GM10248 (cell line): ENCODE data around the gene KLHL6.

Source experiments
- CTCF ChIA-PET: fragments of 300-600 bp; sonication (Branson Sonifier 250); formaldehyde crosslinking; extraction: SDS; loops from one replicate; lab custom pipeline; 2021; ENCODE audit warnings: antibody characterized with exemption; lab: Yijun Ruan, JAX
- POLR2A ChIA-PET: fragments of 350-650 bp; sonication (Branson Sonifier 250); formaldehyde crosslinking; extraction: SDS; loops from one replicate; lab custom pipeline; 2020; ENCODE audit warnings: antibody characterized with exemption; lab: Yijun Ruan, JAX
- DNase-seq: peaks from one replicate; pipeline ENCODE4 v3.0.0; 2012; ENCODE audit errors: extremely low spot score
- CTCF ChIP-seq: IDR thresholded peaks from 2 replicates; pipeline ENCODE4 v1.5.1; 2012; ENCODE audit warnings: mild to moderate bottlenecking, low read depth; ENCODE audit errors: extremely low read depth, missing control alignments, control extremely low read depth

KLHL6 gene

DNA sequence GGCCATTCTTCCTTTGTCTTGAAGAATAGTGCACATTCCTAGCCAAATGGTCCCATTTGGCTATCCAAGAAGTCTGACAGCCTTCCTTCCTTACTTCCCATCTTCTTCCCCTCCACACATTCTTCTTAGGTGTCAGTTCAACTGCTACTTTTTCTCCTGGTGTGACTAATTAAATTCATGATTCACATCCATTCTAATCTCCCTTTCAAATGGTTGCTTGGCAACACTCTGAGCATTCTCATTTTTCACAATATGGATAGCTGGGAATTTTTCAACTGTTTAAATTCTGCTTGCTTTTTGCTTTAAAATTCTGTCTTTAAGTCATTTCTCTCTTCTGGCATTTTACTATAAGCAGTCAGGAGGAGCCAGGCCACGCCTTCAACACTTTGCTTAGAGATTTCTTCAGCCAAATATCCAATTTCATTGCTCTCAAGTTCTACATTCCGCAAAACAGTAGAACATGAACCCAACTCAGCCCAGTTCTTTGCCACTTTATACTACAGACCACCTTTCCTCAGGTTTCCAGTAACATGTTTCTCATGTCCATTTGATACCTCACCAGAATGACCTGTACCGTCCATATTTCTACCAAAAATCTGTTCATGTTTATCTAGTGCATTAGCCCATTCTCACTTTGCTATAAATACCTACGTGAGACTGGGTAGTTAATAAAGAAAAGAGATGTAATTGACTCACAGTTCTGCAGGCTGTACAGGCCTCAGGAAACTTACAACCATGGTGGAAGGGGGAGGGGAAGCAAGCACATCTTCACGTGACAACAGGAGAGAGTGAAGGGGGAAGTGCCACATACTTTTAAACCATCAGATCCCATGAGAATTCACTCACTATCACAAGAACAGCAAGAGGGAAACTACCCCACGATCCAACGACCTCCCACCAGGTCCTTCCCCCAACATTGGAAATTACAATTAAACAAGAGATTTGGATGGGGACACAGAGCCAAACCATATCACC, 95.1 kb downstream of the KLHL6 start:
- POLR2A ChIA-PET, result no interaction called here
- CTCF ChIA-PET, result interaction anchor here (1.0 to 1.4 kb wide), 2 partner anchors 15 to 22 kb away, joined by 3 read pairs; no protein-coding TSS in a partner anchor
- no peak for TF ChIP-seq CTCF
- no peak for DNase-seq

- ChIA-PET CTCF (interaction anchor here (1.3 to 1.4 kb wide), 3 partner anchors 9 to 14 kb away, joined by 3 read pairs; no protein-coding TSS in a partner anchor), POLR2A (no interaction called here)
- no peak for TF ChIP-seq CTCF
- DNase-seq, result no peak
Measured at GRCh38 chr3:183455089-183455488, 100.4 kb downstream of the KLHL6 start.

DNA sequence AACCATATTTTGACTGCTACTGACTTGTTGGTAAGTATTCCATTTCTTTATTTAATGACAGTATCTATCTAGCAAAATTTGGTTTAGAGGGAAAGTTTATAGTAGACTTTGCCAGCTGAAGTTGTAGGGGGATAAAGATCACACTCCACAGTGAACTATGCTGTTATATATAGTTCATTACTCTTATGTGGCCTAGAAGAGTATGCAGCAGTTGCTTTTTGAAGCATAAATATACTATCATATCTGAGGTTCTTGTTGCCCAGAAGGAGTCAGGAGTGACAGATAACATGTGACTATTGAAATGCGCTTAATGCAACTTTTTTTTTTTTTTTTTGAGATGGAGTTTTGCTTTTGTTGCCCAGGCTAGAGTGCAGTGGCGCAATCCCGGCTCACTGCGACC, 101.4 kb downstream of the KLHL6 start:
- no peak for TF ChIP-seq CTCF
- ChIA-PET POLR2A (no interaction called here), CTCF (no interaction called here)
- no peak for DNase-seq

DNA sequence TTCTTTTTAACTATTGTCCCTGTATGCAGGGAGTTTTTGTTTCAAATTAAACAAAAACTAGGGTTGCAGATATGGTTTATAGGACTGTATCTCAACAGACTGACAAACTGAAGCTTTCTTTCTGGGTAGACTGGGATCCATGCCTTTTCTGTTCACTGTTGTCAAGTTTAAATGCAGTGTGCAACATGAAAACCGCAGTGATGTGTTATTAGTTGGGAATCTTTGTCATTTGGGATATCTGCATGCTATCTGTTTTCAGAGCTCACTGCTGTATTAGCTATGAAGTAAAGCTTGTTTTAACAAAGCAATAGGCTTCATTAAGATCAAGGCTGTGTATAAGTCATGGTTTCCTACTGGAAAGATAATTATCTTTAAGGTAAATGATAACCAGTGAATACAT, 105.7 kb downstream of the KLHL6 start:
- CTCF ChIA-PET, result interaction anchor here (0.8 to 1.7 kb wide), 3 partner anchors 12 to 111 kb away, joined by 3 to 4 read pairs (median 3); no protein-coding TSS in a partner anchor
- POLR2A ChIA-PET, result no interaction called here
- no peak for TF ChIP-seq CTCF
- DNase-seq, result no peak

DNA sequence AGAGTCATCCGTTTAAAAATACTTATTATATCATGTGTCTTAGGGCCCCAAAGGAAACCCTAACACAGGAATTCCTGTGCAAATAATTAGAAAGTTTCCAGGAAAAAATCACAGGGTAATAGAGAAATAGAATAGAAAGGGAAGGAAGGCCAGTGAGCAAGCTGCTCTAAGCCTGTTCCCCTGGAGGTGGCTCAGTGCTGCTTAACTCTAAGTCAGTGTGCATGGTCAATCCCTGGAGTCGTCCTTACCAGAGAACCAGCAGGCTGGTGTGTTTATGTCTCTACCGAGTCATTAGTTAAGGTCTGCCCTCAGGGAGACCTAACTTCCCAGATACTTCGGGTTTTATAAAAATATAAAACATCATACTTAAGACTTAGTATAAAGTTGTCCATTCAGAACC, 106.1 kb downstream of the KLHL6 start:
- DNase-seq, result no peak
- no peak for TF ChIP-seq CTCF
- ChIA-PET CTCF (interaction anchor here (0.8 to 1.7 kb wide), 2 partner anchors 37 to 111 kb away, joined by 3 to 4 read pairs; no protein-coding TSS in a partner anchor), POLR2A (no interaction called here)

DNA sequence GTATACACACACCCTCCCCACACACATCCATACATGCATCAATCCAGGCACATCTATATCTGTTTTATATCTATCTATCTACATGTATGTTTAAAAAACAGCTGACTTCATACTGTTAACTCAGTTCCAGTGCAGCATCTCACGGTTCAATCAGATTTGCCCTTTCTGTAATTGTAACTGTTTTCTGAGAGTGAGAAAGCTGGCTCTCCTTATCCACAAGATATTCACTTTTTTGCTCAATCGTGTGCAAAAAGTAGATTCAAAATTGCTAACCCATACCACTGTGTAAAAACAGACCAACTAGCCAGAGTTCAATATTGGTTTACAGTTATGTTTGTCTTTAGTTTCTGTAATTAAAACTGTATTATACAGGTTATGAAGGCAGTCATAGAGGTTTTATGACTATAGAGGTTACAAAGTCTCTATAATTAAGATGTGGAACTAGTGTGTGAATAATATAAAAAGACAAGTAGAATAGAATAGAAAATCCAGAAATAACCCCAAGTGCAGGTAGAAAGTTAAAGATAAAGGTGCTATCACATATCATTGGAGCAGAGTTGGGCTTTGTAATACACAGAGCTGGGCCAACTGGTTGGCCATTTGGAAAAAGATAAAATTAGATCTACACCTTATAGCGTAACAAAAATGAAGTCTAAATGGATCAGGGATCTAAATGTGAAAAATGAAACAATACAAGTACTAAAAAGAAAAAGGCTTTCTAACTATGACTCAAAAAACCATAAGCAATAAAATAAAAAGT, 107.0 kb downstream of the KLHL6 start:
- POLR2A ChIA-PET, result interaction anchor here (0.6 kb wide), 1 partner anchor 254 kb away, joined by 3 read pairs; no protein-coding TSS in a partner anchor
- no peak for TF ChIP-seq CTCF
- DNase-seq, result no peak
- CTCF ChIA-PET, result interaction anchor here (0.9 to 1.7 kb wide), 3 partner anchors 11 to 112 kb away, joined by 3 to 6 read pairs (median 4); no protein-coding TSS in a partner anchor
